GM23248 (cell line): ENCODE measurements around the gene GPRC6A. TPM values are rescaled to one million over a fixed set of nuclear protein-coding genes. Genes with fewer than 3 reads are reported as not detected.

Source experiments
- DNase-seq: peaks from one replicate; pipeline ENCODE4 v3.0.0-alpha.2; 2015
- H2AFZ ChIP-seq: fragments of 200-600 bp; sonication (generic); 2 replicates; pipeline ENCODE4 v1.6.1; 2016; ENCODE audit warnings: antibody characterized with exemption
- H3F3A ChIP-seq: fragments of 200-600 bp; sonication (generic); 2 replicates; pipeline ENCODE4 v1.6.1; 2016; ENCODE audit warnings: mild to moderate bottlenecking, antibody characterized with exemption, mixed run types; ENCODE audit not compliant: insufficient read depth
- H3K27ac ChIP-seq: fragments of 200-600 bp; sonication (generic); 2 replicates; pipeline ENCODE4 v1.5.1; 2016; ENCODE audit warnings: mild to moderate bottlenecking
- H3K27me3 ChIP-seq: fragments of 200-600 bp; sonication (generic); replicated peaks from 2 replicates; pipeline ENCODE4 v1.6.1; 2016; ENCODE audit warnings: mild to moderate bottlenecking; ENCODE audit not compliant: insufficient read depth
- H3K36me3 ChIP-seq: fragments of 200-600 bp; sonication (generic); 2 replicates; pipeline ENCODE4 v1.6.1; 2016; ENCODE audit warnings: low read depth, mild to moderate bottlenecking
- H3K4me1 ChIP-seq: fragments of 200-600 bp; sonication (generic); 2 replicates; pipeline ENCODE4 v1.6.1; 2016; ENCODE audit warnings: mild to moderate bottlenecking; ENCODE audit not compliant: insufficient read depth
- H3K4me2 ChIP-seq: fragments of 200-600 bp; sonication (generic); one replicate; pipeline ENCODE4 v1.6.1; 2016; ENCODE audit warnings: mild to moderate bottlenecking; ENCODE audit not compliant: unreplicated experiment
- H3K4me3 ChIP-seq: fragments of 200-600 bp; sonication (generic); 2 replicates; pipeline ENCODE4 v1.5.1; 2016; ENCODE audit warnings: mild to moderate bottlenecking
- H3K79me2 ChIP-seq: fragments of 200-600 bp; sonication (generic); 2 replicates; pipeline ENCODE4 v1.6.1; 2016; ENCODE audit warnings: mild to moderate bottlenecking; ENCODE audit not compliant: insufficient read depth
- H3K9ac ChIP-seq: fragments of 200-600 bp; sonication (generic); 2 replicates; pipeline ENCODE4 v1.6.1; 2016; ENCODE audit warnings: mild to moderate bottlenecking
- H3K9me2 ChIP-seq: fragments of 200-600 bp; sonication (generic); 2 replicates; pipeline ENCODE4 v1.6.1; 2016; ENCODE audit warnings: mixed run types, mild to moderate bottlenecking, moderate library complexity; ENCODE audit not compliant: insufficient read depth
- H3K9me3 ChIP-seq: fragments of 200-600 bp; sonication (generic); one replicate; pipeline ENCODE4 v1.6.1; 2017; ENCODE audit warnings: low read depth
- H4K20me1 ChIP-seq: fragments of 200-600 bp; sonication (generic); 2 replicates; pipeline ENCODE4 v1.6.0; 2016; ENCODE audit not compliant: insufficient read depth
- EZH2 ChIP-seq: fragments of 200-600 bp; sonication (generic); IDR thresholded peaks from 2 replicates; pipeline ENCODE4 v1.6.1; 2018; ENCODE audit warnings: antibody characterized with exemption, mild to moderate bottlenecking; ENCODE audit not compliant: insufficient read depth, poor library complexity, severe bottlenecking
- EZH2phosphoT487 ChIP-seq: fragments of 200-600 bp; sonication (generic); IDR thresholded peaks from 2 replicates; pipeline ENCODE4 v1.6.1; 2018; ENCODE audit warnings: antibody characterized with exemption, moderate library complexity, mild to moderate bottlenecking, low read depth; ENCODE audit not compliant: insufficient read depth
- WGBS, 2 experiments: methylation state at CpG; one replicate each; pipeline ENCODE4 v1.1.6; 2015 to 2017; ENCODE audit warnings: low lambda C conversion rate in 2 of 2, low coverage in 1 of 2; ENCODE audit errors: missing lambda C conversion rate in 2 of 2; 5-methylcytosine and 5-hydroxymethylcytosine counted together
- in situ Hi-C: fragments of 300-500 bp; cut with MboI; formaldehyde crosslinking; loops from 2 replicates; pipeline ENCODE4 v1.15.0; 2020
- polyA plus RNA-seq: library from polyadenylated mRNA; unstranded; fragments of >200 nt; fragmentation: Nextera tagmentation; extraction: Ambion mirVana; gene quantifications from 2 replicates; pipeline ENCODE4 v1.2.1, GENCODE V29; 2016
- total RNA-seq: library from RNA; depleted of rRNA; stranded (reverse); fragments of >200 nt; shearing (Covaris generic); gene quantifications from 2 replicates; pipeline ENCODE4 v1.2.3, GENCODE V29; 2014

GPRC6A gene
- total and polyA plus RNA-seq, 2 experiments from 2014 or later = not detected

DNA sequence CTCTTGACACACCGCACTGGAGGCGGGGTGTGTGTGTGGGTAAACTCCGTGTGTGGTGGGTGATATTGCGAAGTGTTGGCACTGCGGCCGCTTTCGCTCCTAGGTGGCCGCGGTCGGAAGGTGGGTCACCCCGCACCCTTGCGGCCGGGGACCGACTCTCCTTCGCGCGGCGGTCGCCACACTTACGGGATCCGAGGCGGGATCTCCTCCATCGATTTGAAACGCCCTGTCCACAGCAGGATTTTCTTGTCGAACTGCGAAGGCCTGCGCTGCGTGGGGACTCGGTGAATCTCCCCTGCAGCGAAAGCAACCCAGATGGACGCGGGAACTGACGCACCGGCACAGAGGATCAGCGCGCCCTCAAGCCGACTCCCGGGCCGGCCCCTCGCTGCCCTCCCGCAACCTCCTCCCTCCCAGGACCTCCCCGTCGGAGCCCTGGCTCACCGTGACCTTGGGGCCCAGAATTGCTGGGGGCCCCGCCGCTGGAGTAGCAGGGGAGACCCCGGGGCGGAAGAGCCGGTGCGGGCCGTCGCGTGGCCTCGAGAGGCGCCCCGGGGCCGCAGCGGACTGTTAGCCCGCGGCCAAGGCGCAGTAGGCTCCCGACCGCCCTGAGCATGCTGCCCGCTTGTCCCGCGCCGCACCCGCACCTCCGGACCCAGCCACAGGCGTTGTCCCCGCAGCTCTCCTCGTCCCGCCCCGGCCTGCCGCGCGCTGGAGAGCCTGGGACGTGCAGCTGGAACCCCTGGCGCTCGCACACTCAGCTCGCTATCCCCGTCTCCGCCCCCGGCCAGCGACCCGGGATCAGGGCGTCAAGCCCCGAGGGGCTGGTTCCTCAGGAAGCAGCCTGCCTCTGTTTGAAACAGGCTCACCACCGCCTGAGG is 63.7 kb downstream of the GPRC6A start, which contains the start of gene FAM162B:
Gene FAM162B (minus strand): TSS at position 759 of the 881 bp plus-strand sequence. CDS start 143 bp downstream, at position 616.
- no peak within 1 kb of the TSS for H3K27ac ChIP-seq
- TF ChIP-seq EZH2 (peak; percentile 40), EZH2phosphoT487 (no peak)
- in situ Hi-C loops = no loop called here
- H3K4me2 ChIP-seq = peak within 1 kb of the TSS; percentile 62
- H3K36me3 ChIP-seq = no peaks in the 10 kb centered on the region
- H3K4me1 ChIP-seq = no peaks in the 10 kb centered on the region
- no peaks in the 10 kb centered on the region for H3K9me2 ChIP-seq
- peak; percentile 45 for DNase-seq
- no peaks in the 10 kb centered on the region for H4K20me1 ChIP-seq
- peak within 1 kb of the TSS; percentile 64 for H3K4me3 ChIP-seq
- no peaks in the 10 kb centered on the region for H3K79me2 ChIP-seq
- H3K9me3 ChIP-seq = no peaks in the 10 kb centered on the region
- H2AFZ ChIP-seq = peak within 1 kb of the TSS; percentile 62
- WGBS, 2 experiments = 4 to 5% methylated on average over 78 to 80 of the region's 89 CpGs
- H3K9ac ChIP-seq = no peak within 1 kb of the TSS
- H3K27me3 ChIP-seq = peaks cover 22% of the 10 kb centered on the region
- no peaks in the 10 kb centered on the region for H3F3A ChIP-seq

DNA sequence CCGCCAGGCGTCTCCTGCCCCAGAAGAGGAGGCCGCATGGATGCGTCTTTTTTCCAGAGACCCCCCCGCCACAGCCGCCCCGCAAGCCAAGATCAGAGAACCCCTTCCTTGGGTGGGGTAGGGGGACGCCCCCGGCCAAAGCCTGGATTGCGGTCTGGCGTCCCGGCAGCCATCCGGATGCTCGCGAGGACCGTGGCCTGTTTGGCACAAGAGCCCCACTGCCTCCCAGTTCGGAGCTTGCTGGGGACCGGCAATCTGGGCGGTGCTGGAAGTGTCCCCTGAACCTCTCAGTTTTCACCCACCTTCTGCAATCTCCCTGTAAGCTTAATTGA is 64.3 kb downstream of the GPRC6A start:
- no peak overlapping the region for H3K9ac ChIP-seq

GRCh38 chr6:116763906-116764628 is 64.8 kb downstream of the GPRC6A start:
- no peak overlapping the region for H3K4me2 ChIP-seq
- H3K27ac ChIP-seq = no peak overlapping the region
- 94 to 98% methylated on average over 11 of the region's 11 CpGs for WGBS, 2 experiments

More for the DNA sequence above, 64.3 kb downstream of the GPRC6A start:
- Histone ChIP-seq H4K20me1 (no peaks in the 10 kb centered on the region), H3K27ac (no peak overlapping the region), H3K79me2 (no peaks in the 10 kb centered on the region), H3K4me3 (peak overlapping the region; percentile 64), H3K4me2 (peak overlapping the region; percentile 62), H3F3A (no peaks in the 10 kb centered on the region), H3K4me1 (no peaks in the 10 kb centered on the region), H3K9me2 (no peaks in the 10 kb centered on the region), H3K27me3 (peaks cover 22% of the 10 kb centered on the region), H2AFZ (peak overlapping the region; percentile 62), H3K9me3 (no peaks in the 10 kb centered on the region), H3K36me3 (no peaks in the 10 kb centered on the region)
- TF ChIP-seq EZH2 = no peak
- TF ChIP-seq EZH2phosphoT487 = no peak
- in situ Hi-C loops = no loop called here
- WGBS, 2 experiments = 61 to 64% methylated on average over 10 to 19 of the region's 19 CpGs
- DNase-seq = no peak

DNA sequence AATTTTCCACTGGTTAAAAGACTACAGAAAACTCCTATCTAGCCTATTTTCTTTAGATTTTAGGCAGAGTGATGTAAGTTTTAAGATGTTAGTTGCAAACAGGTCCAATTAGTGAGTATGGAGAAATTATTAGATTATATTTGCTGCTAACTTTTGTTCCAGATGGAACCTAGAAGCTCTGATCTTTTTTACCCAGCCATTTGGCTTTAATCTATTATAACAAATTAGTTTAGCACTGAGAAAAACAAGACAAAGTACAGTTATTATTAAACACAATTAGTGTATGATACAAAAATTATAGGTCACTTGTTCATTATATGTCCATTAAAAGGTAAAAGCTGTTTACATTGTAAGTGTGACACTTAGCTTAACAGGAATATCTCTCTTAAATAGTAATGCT is 65.8 kb downstream of the GPRC6A start:
- peaks cover 22% of the 10 kb centered on the region for H3K27me3 ChIP-seq
- in situ Hi-C loops = no loop called here
- DNase-seq = no peak
- no peak for TF ChIP-seq EZH2
- TF ChIP-seq EZH2phosphoT487 = no peak
- no peak overlapping the region for H3K27ac ChIP-seq
- H3K4me3 ChIP-seq = no peak overlapping the region
- no peaks in the 10 kb centered on the region for H3K9me3 ChIP-seq
- H4K20me1 ChIP-seq = no peaks in the 10 kb centered on the region
- H3K4me2 ChIP-seq = no peak overlapping the region
- H3K9ac ChIP-seq = no peak overlapping the region
- no peaks in the 10 kb centered on the region for H3K9me2 ChIP-seq
- H3F3A ChIP-seq = no peaks in the 10 kb centered on the region
- H3K79me2 ChIP-seq = no peaks in the 10 kb centered on the region
- H2AFZ ChIP-seq = no peak overlapping the region
- no peaks in the 10 kb centered on the region for H3K4me1 ChIP-seq
- H3K36me3 ChIP-seq = no peaks in the 10 kb centered on the region

More at GRCh38 chr6:116763906-116764628, 64.8 kb downstream of the GPRC6A start:
- no peak for DNase-seq
- Histone ChIP-seq H2AFZ (no peak overlapping the region), H3K36me3 (no peaks in the 10 kb centered on the region), H3K4me1 (no peaks in the 10 kb centered on the region), H3K9me3 (no peaks in the 10 kb centered on the region), H3F3A (no peaks in the 10 kb centered on the region), H4K20me1 (no peaks in the 10 kb centered on the region), H3K4me3 (no peak overlapping the region), H3K9ac (no peak overlapping the region), H3K9me2 (no peaks in the 10 kb centered on the region), H3K27me3 (peaks cover 22% of the 10 kb centered on the region), H3K79me2 (no peaks in the 10 kb centered on the region)
- in situ Hi-C loops = no loop called here
- no peak for TF ChIP-seq EZH2phosphoT487
- TF ChIP-seq EZH2 = no peak
